ENCODE data around the gene DGCR2. TPM values are rescaled to one million over a fixed set of nuclear protein-coding genes. Genes with fewer than 3 reads are reported as not detected.

The DGCR2 gene
- total and polyA plus RNA-seq, 2 donors from 2014 or later = 37.5 to 67.7 TPM

- no peaks in the 10 kb centered on the region for H3K36me3 ChIP-seq (ENCODE audit: control insufficient read depth in 2 of 3, insufficient read depth in 3 of 3, low read length in 3 of 3)
- TF ChIP-seq, protein P1, sequence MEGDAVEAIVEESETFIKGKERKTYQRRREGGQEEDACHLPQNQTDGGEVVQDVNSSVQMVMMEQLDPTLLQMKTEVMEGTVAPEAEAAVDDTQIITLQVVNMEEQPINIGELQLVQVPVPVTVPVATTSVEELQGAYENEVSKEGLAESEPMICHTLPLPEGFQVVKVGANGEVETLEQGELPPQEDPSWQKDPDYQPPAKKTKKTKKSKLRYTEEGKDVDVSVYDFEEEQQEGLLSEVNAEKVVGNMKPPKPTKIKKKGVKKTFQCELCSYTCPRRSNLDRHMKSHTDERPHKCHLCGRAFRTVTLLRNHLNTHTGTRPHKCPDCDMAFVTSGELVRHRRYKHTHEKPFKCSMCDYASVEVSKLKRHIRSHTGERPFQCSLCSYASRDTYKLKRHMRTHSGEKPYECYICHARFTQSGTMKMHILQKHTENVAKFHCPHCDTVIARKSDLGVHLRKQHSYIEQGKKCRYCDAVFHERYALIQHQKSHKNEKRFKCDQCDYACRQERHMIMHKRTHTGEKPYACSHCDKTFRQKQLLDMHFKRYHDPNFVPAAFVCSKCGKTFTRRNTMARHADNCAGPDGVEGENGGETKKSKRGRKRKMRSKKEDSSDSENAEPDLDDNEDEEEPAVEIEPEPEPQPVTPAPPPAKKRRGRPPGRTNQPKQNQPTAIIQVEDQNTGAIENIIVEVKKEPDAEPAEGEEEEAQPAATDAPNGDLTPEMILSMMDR (IDR thresholded peaks at IDR 0.05; ENCODE audit: borderline replicate concordance, extremely low read depth, insufficient read depth) = no peak
- H3K27ac ChIP-seq (ENCODE audit: low read depth in 2 of 2, low read length in 2 of 2) = no peak overlapping the region
- intact Hi-C loops (cut with DNase I) = no loop called here
- H3K9me3 ChIP-seq (ENCODE audit: control insufficient read depth in 2 of 3, insufficient read depth in 1 of 3, low read length in 3 of 3) = no peaks in the 10 kb centered on the region
- H3K4me1 ChIP-seq (ENCODE audit: control insufficient read depth in 2 of 3, insufficient read depth in 2 of 3, low read depth in 1 of 3, low read length in 3 of 3) = no peaks in the 10 kb centered on the region
- FAIRE-seq (no peak), DNase-seq (no peak)
- no peak overlapping the region for H3K9ac ChIP-seq (ENCODE audit: low read length in 3 of 3)
- peaks cover 21% of the 10 kb centered on the region for H3K27me3 ChIP-seq (ENCODE audit: control insufficient read depth, insufficient read depth, low read length)
- H3K4me3 ChIP-seq (ENCODE audit: low read length in 3 of 3) = no peak overlapping the region
Observed at GRCh38 chr22:19152942-19153883, 31.0 kb upstream of the DGCR2 start.

- H3K9ac ChIP-seq (ENCODE audit: low read length in 3 of 3) = no peak overlapping the region
- no peaks in the 10 kb centered on the region for H3K36me3 ChIP-seq (ENCODE audit: control insufficient read depth in 2 of 3, insufficient read depth in 3 of 3, low read length in 3 of 3)
- no peaks in the 10 kb centered on the region for H3K4me1 ChIP-seq (ENCODE audit: control insufficient read depth in 2 of 3, insufficient read depth in 2 of 3, low read depth in 1 of 3, low read length in 3 of 3)
- H3K4me3 ChIP-seq (ENCODE audit: low read length in 3 of 3) = no peak overlapping the region
- intact Hi-C loops (cut with DNase I) = no loop called here
- no peaks in the 10 kb centered on the region for H3K9me3 ChIP-seq (ENCODE audit: control insufficient read depth in 2 of 3, insufficient read depth in 1 of 3, low read length in 3 of 3)
- H3K27ac ChIP-seq (ENCODE audit: low read depth in 2 of 2, low read length in 2 of 2) = no peak overlapping the region
- DNase-seq (no peak), FAIRE-seq (no peak)
- TF ChIP-seq, protein P1 (IDR thresholded peaks at IDR 0.05; ENCODE audit: borderline replicate concordance, extremely low read depth, insufficient read depth) = no peak
- peaks cover 26% of the 10 kb centered on the region for H3K27me3 ChIP-seq (ENCODE audit: control insufficient read depth, insufficient read depth, low read length)
Observed at GRCh38 chr22:19151329-19152191, 29.3 kb upstream of the DGCR2 start.

DNA sequence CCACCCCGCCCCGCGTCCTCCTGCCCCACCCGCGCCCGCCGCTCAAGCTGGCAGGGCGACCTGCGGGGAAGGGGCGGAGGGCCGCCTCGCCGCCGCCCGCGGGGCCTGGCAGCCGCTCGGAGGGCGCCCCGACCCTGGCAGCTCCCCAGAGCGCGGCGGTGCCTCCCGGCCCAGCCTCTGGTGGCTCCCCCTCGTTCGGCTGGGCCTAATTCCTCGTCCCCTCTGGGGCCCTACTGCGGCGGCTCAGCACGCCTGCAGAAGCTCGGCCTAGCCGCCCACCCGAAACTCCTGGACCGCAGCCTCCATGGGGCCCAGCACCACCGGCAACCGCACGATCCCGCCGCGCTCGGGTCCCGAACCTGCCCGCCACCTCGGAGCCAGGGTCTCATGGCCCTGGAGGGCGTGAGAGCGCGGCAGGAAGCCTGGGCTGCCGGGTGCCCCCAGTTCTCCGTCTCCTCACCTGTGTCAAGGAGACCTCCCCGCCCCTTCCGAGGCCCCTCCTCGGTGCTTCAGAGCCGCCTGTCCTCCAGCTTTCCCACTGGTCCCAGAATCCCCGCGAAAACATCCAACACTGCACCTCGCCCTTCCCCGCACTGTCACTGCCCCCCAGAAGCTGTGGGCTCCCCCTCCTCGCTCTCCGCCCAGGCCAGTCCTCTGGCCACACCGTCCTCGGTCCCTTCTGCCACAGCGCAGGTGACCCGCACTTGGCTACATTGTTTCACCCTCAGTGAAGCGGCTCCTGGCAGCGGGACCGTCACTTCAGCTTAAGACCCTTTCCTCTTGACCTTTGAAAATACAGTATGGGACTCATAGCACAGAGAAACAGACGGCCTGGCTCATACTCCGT lies 28.5 kb upstream of the DGCR2 start:
- intact Hi-C loops (cut with DNase I) = no loop called here
- FAIRE-seq (no peak), DNase-seq (no peak)

More for the DNA sequence above, 28.5 kb upstream of the DGCR2 start:
- no peak overlapping the region for H3K4me3 ChIP-seq (ENCODE audit: low read length in 3 of 3)
- peaks cover 26% of the 10 kb centered on the region for H3K27me3 ChIP-seq (ENCODE audit: control insufficient read depth, insufficient read depth, low read length)
- no peak overlapping the region for H3K9ac ChIP-seq (ENCODE audit: low read length in 3 of 3)
- H3K27ac ChIP-seq (ENCODE audit: low read depth in 2 of 2, low read length in 2 of 2) = no peak overlapping the region
- H3K4me1 ChIP-seq (ENCODE audit: control insufficient read depth in 2 of 3, insufficient read depth in 2 of 3, low read depth in 1 of 3, low read length in 3 of 3) = no peaks in the 10 kb centered on the region
- H3K9me3 ChIP-seq (ENCODE audit: control insufficient read depth in 2 of 3, insufficient read depth in 1 of 3, low read length in 3 of 3) = no peaks in the 10 kb centered on the region
- no peaks in the 10 kb centered on the region for H3K36me3 ChIP-seq (ENCODE audit: control insufficient read depth in 2 of 3, insufficient read depth in 3 of 3, low read length in 3 of 3)
- TF ChIP-seq, protein P1 (IDR thresholded peaks at IDR 0.05; ENCODE audit: borderline replicate concordance, extremely low read depth, insufficient read depth) = no peak

Data from kidney (tissue), 14 donors.